A549 treated with CpdA at 1 μM for 4 hours (cell line): ENCODE measurements around the gene KCNMB2. TPM values are rescaled to one million over a fixed set of nuclear protein-coding genes. Genes with fewer than 3 reads are reported as not detected.

Experiments
- total RNA-seq: library from RNA; stranded (reverse); fragments of 200-300 nt; extraction: Qiagen RNA extraction; gene quantifications from 5 replicates; pipeline ENCODE4 v1.2.3, GENCODE V29; 2022; ENCODE audit warnings: low read depth

KCNMB2 gene
- not detected in 5 replicates for total RNA-seq

DNA sequence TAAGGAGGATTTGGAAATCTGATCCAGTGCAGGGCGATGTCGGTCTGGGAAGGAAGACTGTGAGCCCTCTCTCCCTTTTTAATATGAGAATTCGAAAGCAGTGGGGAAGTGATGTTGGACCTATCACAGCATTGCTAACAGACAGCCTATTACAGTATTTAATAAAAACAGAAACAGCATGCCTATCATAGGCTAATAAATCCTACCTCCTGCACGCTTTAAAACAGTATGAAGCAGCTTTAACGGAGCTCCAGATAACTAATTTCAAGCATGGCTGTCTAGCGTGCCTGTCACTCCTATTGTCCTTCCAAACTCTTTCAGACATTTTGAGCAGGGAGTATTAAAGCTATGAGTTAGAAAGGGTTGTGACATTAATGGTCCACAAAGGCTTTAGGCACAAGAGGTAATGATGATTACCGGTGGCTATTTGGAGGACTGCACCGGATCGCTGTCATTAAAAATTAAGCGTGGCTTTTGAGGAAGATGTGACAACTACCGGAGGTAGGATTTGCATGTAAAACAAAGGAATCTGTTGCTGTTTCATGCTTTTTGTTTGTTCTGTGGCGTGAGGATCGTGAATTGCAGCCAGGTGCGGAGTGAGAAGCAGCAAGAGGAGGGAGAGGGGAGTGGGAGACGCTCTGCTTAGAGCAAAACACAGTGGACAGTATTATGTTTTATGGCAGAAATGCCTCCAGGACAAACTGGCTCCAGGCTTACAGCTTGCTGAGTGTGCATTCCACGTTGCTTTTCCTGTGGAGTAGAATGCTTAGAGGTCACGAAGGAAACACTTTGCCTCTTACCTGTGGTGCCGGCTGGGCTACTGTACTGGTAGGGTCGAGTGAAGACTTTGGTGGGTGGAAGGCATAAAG lies at the start of gene KCNMB2:
Gene KCNMB2 (plus strand): TSS at position 226 of the 869 bp plus-strand sequence.

